IMR-90 (cell line): Measurements from ENCODE around the gene RIMS1. TPM values are rescaled to one million over a fixed set of nuclear protein-coding genes. Genes with fewer than 3 reads are reported as not detected.

Source experiments
- ATAC-seq: fragments of 200-7000 bp; cut with Tn5 transposase; 2 replicates; pipeline ENCODE4 v1.9.1; 2020; ENCODE audit warnings: low read depth, mild to moderate bottlenecking, moderate library complexity
- BruUV-seq: library from RNA; stranded (reverse); fragments of 400-500 nt; replicated peaks from 2 replicates; lab custom pipeline; 2021; lab: Mats Ljungman, UMichigan
- CTCF ChIA-PET: fragments of 300-600 bp; formaldehyde crosslinking; extraction: SDS; loops from one replicate; lab custom pipeline; 2021; ENCODE audit warnings: antibody characterized with exemption; lab: Yijun Ruan, JAX
- POLR2A ChIA-PET: fragments of 300-600 bp; sonication (Branson Sonifier 250); formaldehyde crosslinking; loops from one replicate; lab custom pipeline; 2022; ENCODE audit warnings: antibody characterized with exemption; ENCODE audit not compliant: unreplicated experiment; lab: Charles Lee
- DNase-seq: peaks from one replicate; pipeline ENCODE4 v3.0.0; 2013
- H2AFZ ChIP-seq: replicated peaks from 2 replicates; pipeline ENCODE3; 2013; ENCODE audit warnings: low read length, mild to moderate bottlenecking; ENCODE audit not compliant: poor library complexity
- H2AK5ac ChIP-seq: 2 replicates; pipeline ENCODE4 v1.6.1; 2013; ENCODE audit warnings: low read depth, low read length, inconsistent platforms
- H2AK9ac ChIP-seq: replicated peaks from 2 replicates; pipeline ENCODE3; 2013; ENCODE audit warnings: mild to moderate bottlenecking, low read depth, low read length, moderate library complexity; ENCODE audit not compliant: poor library complexity
- H2BK120ac ChIP-seq: 2 replicates; pipeline ENCODE4 v1.6.1; 2013; ENCODE audit warnings: low read depth, low read length, inconsistent platforms
- H2BK15ac ChIP-seq: 3 replicates; pipeline ENCODE4 v1.6.1; 2013; ENCODE audit warnings: low read depth, low read length, inconsistent platforms
- H2BK20ac ChIP-seq: 2 replicates; pipeline ENCODE4 v1.6.1; 2013; ENCODE audit warnings: low read depth, mild to moderate bottlenecking, inconsistent platforms, low read length, moderate library complexity
- H2BK5ac ChIP-seq: 2 replicates; pipeline ENCODE4 v1.6.1; 2013; ENCODE audit warnings: mild to moderate bottlenecking, low read depth, low read length, inconsistent platforms; ENCODE audit not compliant: poor library complexity, severe bottlenecking
- H3K14ac ChIP-seq: replicated peaks from 2 replicates; pipeline ENCODE4 v1.6.1; 2013; ENCODE audit warnings: low read depth, low read length, inconsistent platforms
- H3K18ac ChIP-seq: 2 replicates; pipeline ENCODE4 v1.6.1; 2013; ENCODE audit warnings: low read depth, low read length, control low read depth
- H3K23ac ChIP-seq: 2 replicates; pipeline ENCODE4 v1.6.1; 2013; ENCODE audit warnings: low read depth, low read length, inconsistent platforms
- H3K27ac ChIP-seq: 2 replicates; pipeline ENCODE4 v1.5.1; 2013; ENCODE audit warnings: mild to moderate bottlenecking, control low read depth, low read length; ENCODE audit not compliant: insufficient read depth
- H3K27me3 ChIP-seq: 2 replicates; pipeline ENCODE4 v1.6.1; 2013; ENCODE audit warnings: low read length; ENCODE audit not compliant: control insufficient read depth, insufficient read depth
- H3K36me3 ChIP-seq: 2 replicates; pipeline ENCODE4 v1.6.1; 2013; ENCODE audit warnings: low read length, mixed read lengths; ENCODE audit not compliant: control insufficient read depth, insufficient read depth
- H3K4ac ChIP-seq: 2 replicates; pipeline ENCODE4 v1.6.1; 2013; ENCODE audit warnings: low read depth, low read length, inconsistent platforms
- H3K4me1 ChIP-seq: 2 replicates; pipeline ENCODE4 v1.6.1; 2013; ENCODE audit warnings: low read length, mixed read lengths; ENCODE audit not compliant: control insufficient read depth, insufficient read depth
- H3K4me2 ChIP-seq: 2 replicates; pipeline ENCODE4 v1.6.1; 2013; ENCODE audit warnings: low read depth, mild to moderate bottlenecking, control low read depth, low read length, moderate library complexity
- H3K4me3 ChIP-seq: 2 replicates; pipeline ENCODE4 v1.5.1; 2013; ENCODE audit warnings: low read depth, mild to moderate bottlenecking, control low read depth, low read length, moderate library complexity; ENCODE audit not compliant: insufficient read depth
- H3K56ac ChIP-seq: 2 replicates; pipeline ENCODE4 v1.6.1; 2013; ENCODE audit warnings: low read length, inconsistent platforms; ENCODE audit not compliant: insufficient read depth; ENCODE audit errors: extremely low read depth
- H3K79me1 ChIP-seq, 2 experiments: 2 replicates each; pipeline ENCODE4 v1.6.1; 2013; ENCODE audit warnings: low read length in 2 of 2, inconsistent platforms in 1 of 2, low read depth in 1 of 2
- H3K9ac ChIP-seq: 2 replicates; pipeline ENCODE4 v1.6.1; 2013; ENCODE audit warnings: low read depth, low read length, control low read depth
- H3K9me1 ChIP-seq: 2 replicates; pipeline ENCODE4 v1.6.1; 2013; ENCODE audit warnings: low read length, inconsistent platforms; ENCODE audit not compliant: insufficient read depth
- H3K9me3 ChIP-seq: 2 replicates; pipeline ENCODE4 v1.6.1; 2013; ENCODE audit warnings: low read length; ENCODE audit not compliant: control insufficient read depth, insufficient read depth
- H4K20me1 ChIP-seq: 2 replicates; pipeline ENCODE4 v1.6.1; 2013; ENCODE audit warnings: low read length, inconsistent platforms; ENCODE audit not compliant: insufficient read depth
- H4K5ac ChIP-seq: 2 replicates; pipeline ENCODE4 v1.6.1; 2013; ENCODE audit warnings: mild to moderate bottlenecking, low read depth, low read length, control low read depth
- H4K8ac ChIP-seq, 2 experiments: 2 replicates each; pipeline ENCODE4 v1.6.1; 2013; ENCODE audit warnings: low read depth in 2 of 2, low read length in 2 of 2, control low read depth in 1 of 2, inconsistent platforms in 1 of 2
- H4K91ac ChIP-seq: 2 replicates; pipeline ENCODE4 v1.6.1; 2013; ENCODE audit warnings: low read depth, low read length, inconsistent platforms; ENCODE audit not compliant: insufficient read depth
- BHLHE40 ChIP-seq: fragments of 150-350 bp; IDR thresholded peaks from 2 replicates; pipeline ENCODE4 v1.6.1; 2016; ENCODE audit warnings: mild to moderate bottlenecking, low read depth, low read length
- CEBPB ChIP-seq: IDR thresholded peaks from 2 replicates; pipeline ENCODE4 v1.6.1; 2012; ENCODE audit warnings: low read depth, low read length, improper control_type of control experiment
- CHD1 ChIP-seq: IDR thresholded peaks from 2 replicates; pipeline ENCODE4 v1.6.1; 2012; ENCODE audit warnings: low read depth, low read length, improper control_type of control experiment
- ELK1 ChIP-seq: fragments of 150-350 bp; IDR thresholded peaks from 2 replicates; pipeline ENCODE4 v1.6.1; 2016; ENCODE audit warnings: low read depth, mild to moderate bottlenecking, low read length, moderate library complexity, borderline replicate concordance
- FOS ChIP-seq: fragments of 150-350 bp; IDR thresholded peaks from 2 replicates; pipeline ENCODE4 v1.6.1; 2016; ENCODE audit warnings: low read depth, low read length
- MAFK ChIP-seq: IDR thresholded peaks from 2 replicates; pipeline ENCODE4 v1.6.1; 2012; ENCODE audit warnings: low read depth, low read length, improper control_type of control experiment
- MAZ ChIP-seq: IDR thresholded peaks from 2 replicates; pipeline ENCODE4 v1.6.1; 2012; ENCODE audit warnings: low read depth, mild to moderate bottlenecking, low read length, improper control_type of control experiment, moderate library complexity, borderline replicate concordance
- MXI1 ChIP-seq: IDR thresholded peaks from 2 replicates; pipeline ENCODE4 v1.6.1; 2012; ENCODE audit warnings: low read depth, mild to moderate bottlenecking, low read length, moderate library complexity, borderline replicate concordance
- NFE2L2 ChIP-seq: fragments of 150-350 bp; IDR thresholded peaks from 2 replicates; pipeline ENCODE4 v1.6.1; 2016; ENCODE audit warnings: low read depth, mild to moderate bottlenecking, low read length
- POLR2A ChIP-seq: IDR thresholded peaks from 2 replicates; pipeline ENCODE4 v1.6.1; 2012; ENCODE audit warnings: mild to moderate bottlenecking, low read depth, low read length
- RAD21 ChIP-seq: IDR thresholded peaks from 2 replicates; pipeline ENCODE4 v1.6.1; 2012; ENCODE audit warnings: low read length, improper control_type of control experiment
- RCOR1 ChIP-seq: IDR thresholded peaks from 2 replicates; pipeline ENCODE4 v1.6.1; 2012; ENCODE audit warnings: mild to moderate bottlenecking, low read length, improper control_type of control experiment; ENCODE audit not compliant: insufficient replicate concordance
- RFX5 ChIP-seq: IDR thresholded peaks from 2 replicates; pipeline ENCODE4 v1.8.0; 2012; ENCODE audit warnings: low read depth, mild to moderate bottlenecking, low read length, moderate library complexity
- SMC3 ChIP-seq: fragments of 150-350 bp; IDR thresholded peaks from 2 replicates; pipeline ENCODE4 v1.6.1; 2016; ENCODE audit warnings: low read depth, mild to moderate bottlenecking, antibody characterized with exemption, low read length, moderate library complexity
- USF2 ChIP-seq: fragments of 150-350 bp; IDR thresholded peaks from 2 replicates; pipeline ENCODE4 v1.6.1; 2017; ENCODE audit warnings: mild to moderate bottlenecking, antibody characterized with exemption, low read length, low read depth
- WGBS, 2 experiments: methylation state at CpG; one replicate each; pipeline versions ENCODE4 v1.1.5 to v1.1.7; 2013; ENCODE audit warnings: missing lambda C conversion rate in 2 of 2; ENCODE audit not compliant: insufficient read length in 1 of 2; ENCODE audit errors: extremely low coverage in 2 of 2; 5-methylcytosine and 5-hydroxymethylcytosine counted together
- dilution Hi-C: fragments of 300-500 bp; cut with HindIII; formaldehyde crosslinking; loops from one replicate; pipeline ENCODE4 v1.14.3; 2018; ENCODE audit warnings: low sequenced_read_pairs; ENCODE audit not compliant: unreplicated experiment
- in situ Hi-C: fragments of 300-500 bp; cut with MboI; formaldehyde crosslinking; loops from 3 replicates; pipeline ENCODE4 v1.14.3; 2019; ENCODE audit warnings: low sequenced_read_pairs, inconsistent platforms, mixed read lengths
- intact Hi-C: fragments of 100-400 bp; cut with micrococcal nuclease; formaldehyde crosslinking; loops from 2 replicates; pipeline ENCODE4 v1.10.0; 2022
- polyA plus RNA-seq, 3 experiments: library from polyadenylated mRNA; depleted of rRNA; stranded (reverse); fragments of >200 nt; gene quantifications; 2 replicates each; pipeline ENCODE4 v1.2.3, GENCODE V29; 2012; ENCODE audit warnings: low replicate concordance in 1 of 3
- total RNA-seq: library from RNA; depleted of rRNA; stranded (reverse); fragments of >200 nt; gene quantifications from 2 replicates; pipeline ENCODE4 v1.2.3, GENCODE V29; 2012
- TF ChIP-seq, protein P1 (sequence below): conservative IDR thresholded peaks from 2 replicates; pipeline ENCODE4 v1.5.1; 2012; ENCODE audit warnings: mild to moderate bottlenecking, low read depth, low read length, improper control_type of control experiment

The RIMS1 gene
- total and polyA plus RNA-seq, 2 of the 4 experiments (the other 2 are of a cell fraction), result 0.44 to 3.8 TPM

- H4K20me1 ChIP-seq, result no peaks in the 10 kb centered on the region
- H3K9ac ChIP-seq, result no peak overlapping the region
- H3K27me3 ChIP-seq, result peaks cover 2% of the 10 kb centered on the region; the same call in 1 of the 2 replicates
- dilution Hi-C loops (no loop called here), in situ Hi-C loops (loop anchor here (10.0 to 25.0 kb wide), 3 partner anchors 549 to 897 kb away; no protein-coding TSS in a partner anchor), intact Hi-C loops (loop anchor here (5.0 kb wide), 1 partner anchor 462 kb away; no protein-coding TSS in a partner anchor)
- no peaks in the 10 kb centered on the region for H3K4me1 ChIP-seq
- H3K56ac ChIP-seq, result no peak overlapping the region
- ChIA-PET CTCF (interaction anchor here (0.8 kb wide), 1 partner anchor 550 kb away, joined by 3 read pairs; no protein-coding TSS in a partner anchor), POLR2A (no interaction called here)
- H3K79me1 ChIP-seq, result no peaks in the 10 kb centered on the region
- H3K4ac ChIP-seq, result no peak overlapping the region
- BruUV-seq, result no TSS peak
- no peak overlapping the region for H2AFZ ChIP-seq
- no peak overlapping the region for H2BK5ac ChIP-seq
- no peaks in the 10 kb centered on the region for H3K9me1 ChIP-seq
- H4K91ac ChIP-seq, result no peak overlapping the region
- no peak overlapping the region for H3K18ac ChIP-seq
- no peak overlapping the region for H2BK120ac ChIP-seq
- H2BK15ac ChIP-seq, result no peak overlapping the region
- no peak overlapping the region for H2BK20ac ChIP-seq
- H4K8ac ChIP-seq, result no peak overlapping the region
- no peak overlapping the region for H4K5ac ChIP-seq
- no peak overlapping the region for H2AK5ac ChIP-seq
- H3K36me3 ChIP-seq, result no peaks in the 10 kb centered on the region
- DNase-seq (no peak), ATAC-seq (no peak)
- no peak overlapping the region for H3K23ac ChIP-seq
- WGBS, 2 experiments, result no CpG with 5 or more reads among the region's 1 CpG
- no peak overlapping the region for H3K4me2 ChIP-seq
- no peak overlapping the region for H3K4me3 ChIP-seq
- no peak overlapping the region for H2AK9ac ChIP-seq
- TF ChIP-seq MAFK (no peak), USF2 (no peak), NFE2L2 (no peak), ELK1 (no peak), FOS (no peak), BHLHE40 (no peak), MXI1 (no peak), RAD21 (no peak), RFX5 (no peak), SMC3 (no peak), CHD1 (no peak), POLR2A (no peak), RCOR1 (no peak), CEBPB (no peak), MAZ (no peak)
- TF ChIP-seq, protein P1, sequence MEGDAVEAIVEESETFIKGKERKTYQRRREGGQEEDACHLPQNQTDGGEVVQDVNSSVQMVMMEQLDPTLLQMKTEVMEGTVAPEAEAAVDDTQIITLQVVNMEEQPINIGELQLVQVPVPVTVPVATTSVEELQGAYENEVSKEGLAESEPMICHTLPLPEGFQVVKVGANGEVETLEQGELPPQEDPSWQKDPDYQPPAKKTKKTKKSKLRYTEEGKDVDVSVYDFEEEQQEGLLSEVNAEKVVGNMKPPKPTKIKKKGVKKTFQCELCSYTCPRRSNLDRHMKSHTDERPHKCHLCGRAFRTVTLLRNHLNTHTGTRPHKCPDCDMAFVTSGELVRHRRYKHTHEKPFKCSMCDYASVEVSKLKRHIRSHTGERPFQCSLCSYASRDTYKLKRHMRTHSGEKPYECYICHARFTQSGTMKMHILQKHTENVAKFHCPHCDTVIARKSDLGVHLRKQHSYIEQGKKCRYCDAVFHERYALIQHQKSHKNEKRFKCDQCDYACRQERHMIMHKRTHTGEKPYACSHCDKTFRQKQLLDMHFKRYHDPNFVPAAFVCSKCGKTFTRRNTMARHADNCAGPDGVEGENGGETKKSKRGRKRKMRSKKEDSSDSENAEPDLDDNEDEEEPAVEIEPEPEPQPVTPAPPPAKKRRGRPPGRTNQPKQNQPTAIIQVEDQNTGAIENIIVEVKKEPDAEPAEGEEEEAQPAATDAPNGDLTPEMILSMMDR, result no peak
- H3K9me3 ChIP-seq, result no peaks in the 10 kb centered on the region
- H3K27ac ChIP-seq, result no peak overlapping the region
- H3K14ac ChIP-seq, result no peak overlapping the region
Measured at GRCh38 chr6:72083976-72084375, 197.6 kb downstream of the RIMS1 start.
